GM06990 (cell line): ENCODE data around the gene OR10S1.
"Not testable (repeated sequence)": the region's sequence is repeated elsewhere in the genome, so short reads cannot be mapped to it uniquely, and the experiment has no call there.

Source experiments
- DNase-seq: peaks from one replicate; pipeline ENCODE4 v3.0.0-alpha.2; 2011; ENCODE audit not compliant: insufficient read length; ENCODE audit errors: extremely low read depth
- H3K27me3 ChIP-seq: replicated peaks from 2 replicates; pipeline ENCODE4 v1.6.0; 2011; ENCODE audit warnings: low read length; ENCODE audit not compliant: control insufficient read depth, insufficient read depth
- H3K36me3 ChIP-seq: 2 replicates; pipeline ENCODE4 v1.5.1; 2011; ENCODE audit warnings: low read length; ENCODE audit not compliant: control insufficient read depth, insufficient read depth
- H3K4me3 ChIP-seq: replicated peaks from 2 replicates; pipeline ENCODE4 v1.5.1; 2011; ENCODE audit warnings: low read depth, mild to moderate bottlenecking, control low read depth, low read length
- TF ChIP-seq, protein P1 (sequence below): IDR thresholded peaks from 2 replicates; pipeline ENCODE4 v1.5.1; 2011; ENCODE audit warnings: low read length, control low read depth, mild to moderate bottlenecking, inconsistent platforms; ENCODE audit not compliant: insufficient read depth, poor library complexity, severe bottlenecking

Gene OR10S1, protein sequence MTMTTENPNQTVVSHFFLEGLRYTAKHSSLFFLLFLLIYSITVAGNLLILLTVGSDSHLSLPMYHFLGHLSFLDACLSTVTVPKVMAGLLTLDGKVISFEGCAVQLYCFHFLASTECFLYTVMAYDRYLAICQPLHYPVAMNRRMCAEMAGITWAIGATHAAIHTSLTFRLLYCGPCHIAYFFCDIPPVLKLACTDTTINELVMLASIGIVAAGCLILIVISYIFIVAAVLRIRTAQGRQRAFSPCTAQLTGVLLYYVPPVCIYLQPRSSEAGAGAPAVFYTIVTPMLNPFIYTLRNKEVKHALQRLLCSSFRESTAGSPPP

DNA sequence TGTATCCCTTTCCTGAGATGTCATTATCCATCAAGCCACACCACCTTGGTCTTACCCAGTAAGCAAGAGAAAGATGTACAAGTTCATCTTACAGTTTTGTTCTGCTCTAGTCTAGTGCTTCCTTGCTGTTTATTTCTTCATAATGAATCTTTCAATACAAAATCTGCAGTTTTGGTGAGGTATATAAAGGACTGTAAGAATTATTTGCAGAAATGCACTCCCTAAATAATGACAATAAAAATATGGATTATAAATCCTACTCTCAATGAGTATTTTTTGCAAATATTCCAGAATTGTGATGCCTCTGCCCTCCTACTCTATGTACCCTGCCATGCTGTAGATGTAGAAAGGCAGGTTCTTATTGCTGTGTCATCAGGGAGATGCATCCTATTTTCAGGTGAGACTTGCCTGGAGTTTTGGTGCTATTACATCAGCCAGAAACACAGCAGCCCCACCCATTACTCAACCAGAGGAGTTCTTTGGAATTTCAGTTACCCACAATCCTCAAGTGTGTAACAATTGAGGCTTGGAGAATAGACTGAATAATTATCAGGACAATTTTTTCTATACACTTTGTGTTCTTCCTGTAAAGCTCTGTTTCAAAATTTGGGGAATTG is at the start of gene OR10S1:
OR10S1 (minus strand) TSS at position 51 of the 617 bp plus-strand sequence. CDS start 117 bp downstream, outside the sequence.
- DNase-seq: no peak
- H3K4me3 ChIP-seq: no peak within 1 kb of the TSS
- TF ChIP-seq, protein P1, sequence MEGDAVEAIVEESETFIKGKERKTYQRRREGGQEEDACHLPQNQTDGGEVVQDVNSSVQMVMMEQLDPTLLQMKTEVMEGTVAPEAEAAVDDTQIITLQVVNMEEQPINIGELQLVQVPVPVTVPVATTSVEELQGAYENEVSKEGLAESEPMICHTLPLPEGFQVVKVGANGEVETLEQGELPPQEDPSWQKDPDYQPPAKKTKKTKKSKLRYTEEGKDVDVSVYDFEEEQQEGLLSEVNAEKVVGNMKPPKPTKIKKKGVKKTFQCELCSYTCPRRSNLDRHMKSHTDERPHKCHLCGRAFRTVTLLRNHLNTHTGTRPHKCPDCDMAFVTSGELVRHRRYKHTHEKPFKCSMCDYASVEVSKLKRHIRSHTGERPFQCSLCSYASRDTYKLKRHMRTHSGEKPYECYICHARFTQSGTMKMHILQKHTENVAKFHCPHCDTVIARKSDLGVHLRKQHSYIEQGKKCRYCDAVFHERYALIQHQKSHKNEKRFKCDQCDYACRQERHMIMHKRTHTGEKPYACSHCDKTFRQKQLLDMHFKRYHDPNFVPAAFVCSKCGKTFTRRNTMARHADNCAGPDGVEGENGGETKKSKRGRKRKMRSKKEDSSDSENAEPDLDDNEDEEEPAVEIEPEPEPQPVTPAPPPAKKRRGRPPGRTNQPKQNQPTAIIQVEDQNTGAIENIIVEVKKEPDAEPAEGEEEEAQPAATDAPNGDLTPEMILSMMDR: no peak

DNA sequence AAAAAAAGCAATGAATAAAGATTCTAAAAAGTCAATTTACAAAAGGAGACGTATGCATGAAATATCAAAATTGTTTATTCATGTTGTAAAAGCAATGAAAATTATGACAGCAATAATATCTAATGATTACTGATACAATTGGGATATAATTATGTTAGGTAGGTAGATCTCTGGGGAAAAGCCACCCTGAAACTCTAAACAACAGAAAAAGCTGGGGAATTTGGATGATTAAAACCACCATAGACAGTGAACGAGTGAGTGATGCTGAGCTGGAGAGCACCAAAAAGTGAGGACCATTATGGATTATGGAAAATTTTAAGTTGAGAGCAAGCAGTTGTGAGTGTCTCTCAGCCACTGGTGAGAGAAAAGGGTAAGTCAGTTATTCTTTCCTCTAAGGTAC is 48.9 kb upstream of the OR10S1 start, which contains the start of gene OR10G8:
OR10G8 (plus strand) TSS at position 301 of the 400 bp plus-strand sequence. CDS start 2,825 bp downstream, outside the sequence.
- TF ChIP-seq, protein P1: no peak
- DNase-seq: no peak
- no peak within 1 kb of the TSS for H3K4me3 ChIP-seq
- H3K27me3 ChIP-seq: no peaks in the 10 kb centered on the region
- H3K36me3 ChIP-seq: no peaks in the 10 kb centered on the region

More for the DNA sequence above, at the start of gene OR10S1:
- Histone ChIP-seq H3K27me3 (no peaks in the 10 kb centered on the region; the same call in 1 of the 2 replicates), H3K36me3 (no peaks in the 10 kb centered on the region)

DNA sequence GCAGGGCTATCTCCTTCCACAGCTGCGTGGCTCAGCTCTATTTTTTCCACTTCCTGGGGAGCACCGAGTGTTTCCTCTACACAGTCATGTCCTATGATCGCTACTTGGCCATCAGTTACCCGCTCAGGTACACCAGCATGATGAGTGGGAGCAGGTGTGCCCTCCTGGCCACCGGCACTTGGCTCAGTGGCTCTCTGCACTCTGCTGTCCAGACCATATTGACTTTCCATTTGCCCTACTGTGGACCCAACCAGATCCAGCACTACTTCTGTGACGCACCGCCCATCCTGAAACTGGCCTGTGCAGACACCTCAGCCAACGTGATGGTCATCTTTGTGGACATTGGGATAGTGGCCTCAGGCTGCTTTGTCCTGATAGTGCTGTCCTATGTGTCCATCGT is 38.3 kb upstream of the OR10S1 start:
- H3K27me3 ChIP-seq, H3K36me3 ChIP-seq, DNase-seq, H3K4me3 ChIP-seq: not testable (repeated sequence)

DNA sequence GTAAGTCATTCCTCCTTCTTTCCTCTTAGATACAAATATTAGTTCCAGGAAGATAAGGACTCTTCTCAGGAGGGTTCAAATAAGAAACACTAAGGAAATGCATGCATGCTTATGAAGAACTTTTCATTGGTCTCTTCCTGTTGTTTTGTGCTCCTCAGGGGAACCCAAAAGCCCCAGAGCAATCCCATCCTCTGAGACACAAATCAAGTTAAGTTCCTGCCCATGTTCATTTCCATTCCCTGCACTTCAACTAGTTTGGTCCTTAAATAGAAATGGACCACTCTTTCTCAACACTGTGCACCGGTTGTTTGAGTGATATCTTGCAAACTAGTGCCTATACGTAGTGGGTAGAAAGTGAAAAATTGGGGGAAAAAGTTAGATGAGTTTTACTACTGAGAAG is 35.1 kb upstream of the OR10S1 start, which contains the start of gene OR10G4:
OR10G4 (plus strand) TSS at position 301 of the 400 bp plus-strand sequence. CDS start 2,578 bp downstream, outside the sequence.
- DNase-seq: no peak
- TF ChIP-seq, protein P1: no peak
- H3K4me3 ChIP-seq: no peak within 1 kb of the TSS
- H3K36me3 ChIP-seq: no peaks in the 10 kb centered on the region
- H3K27me3 ChIP-seq: no peaks in the 10 kb centered on the region

DNA sequence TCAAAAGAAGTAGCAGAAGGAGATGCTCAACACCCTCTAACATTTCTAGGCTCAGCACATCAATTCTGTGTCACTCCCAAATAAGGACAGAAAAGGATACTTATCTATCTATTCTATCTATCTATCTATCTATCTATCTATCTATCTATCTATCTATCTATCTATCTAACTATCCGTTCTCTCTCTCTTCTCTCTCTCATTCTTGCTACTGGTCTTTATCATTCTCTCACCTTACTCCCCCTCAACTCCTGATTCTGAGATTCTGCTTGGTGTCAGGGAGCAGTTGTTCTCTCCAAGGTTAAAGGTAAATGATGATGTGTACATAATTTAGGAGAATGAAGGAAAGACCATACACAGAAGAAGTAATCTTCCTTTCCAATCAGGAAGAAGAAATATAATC is 17.5 kb upstream of the OR10S1 start, which contains the start of gene OR10G6:
OR10G6 (minus strand) TSS at position 43 of the 400 bp plus-strand sequence; CDS start at position 43, 0 bp downstream.
- H3K36me3 ChIP-seq: no peaks in the 10 kb centered on the region
- no peak for DNase-seq
- H3K27me3 ChIP-seq: no peaks in the 10 kb centered on the region; the same call in 1 of the 2 replicates
- TF ChIP-seq, protein P1: no peak
- H3K4me3 ChIP-seq: no peak within 1 kb of the TSS

DNA sequence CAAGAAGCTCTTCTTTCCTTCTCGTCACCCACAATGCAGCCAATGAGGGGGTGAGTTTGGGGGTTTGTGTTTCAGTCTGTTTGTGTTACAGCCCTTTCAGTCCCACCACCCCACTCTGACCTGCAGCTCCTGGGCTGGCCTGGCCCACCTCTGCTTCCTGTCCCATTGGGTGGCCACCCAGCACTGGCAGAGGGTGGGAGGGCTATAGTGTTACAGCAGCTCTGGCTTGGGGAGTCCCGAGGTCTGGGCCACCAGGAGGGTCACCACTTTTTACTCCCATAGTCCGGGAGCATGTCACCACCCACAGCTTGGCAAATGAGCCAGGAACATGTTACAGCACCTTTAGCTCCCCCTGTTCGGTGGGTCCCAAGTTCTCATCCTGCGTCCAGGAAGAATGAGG is 1.7 kb upstream of the OR10S1 start:
- TF ChIP-seq, protein P1: no peak
- Histone ChIP-seq H3K4me3 (no peak overlapping the region), H3K36me3 (no peaks in the 10 kb centered on the region), H3K27me3 (no peaks in the 10 kb centered on the region; the same call in 1 of the 2 replicates)
- no peak for DNase-seq
